ENCODE results near the gene ACD.

DNA sequence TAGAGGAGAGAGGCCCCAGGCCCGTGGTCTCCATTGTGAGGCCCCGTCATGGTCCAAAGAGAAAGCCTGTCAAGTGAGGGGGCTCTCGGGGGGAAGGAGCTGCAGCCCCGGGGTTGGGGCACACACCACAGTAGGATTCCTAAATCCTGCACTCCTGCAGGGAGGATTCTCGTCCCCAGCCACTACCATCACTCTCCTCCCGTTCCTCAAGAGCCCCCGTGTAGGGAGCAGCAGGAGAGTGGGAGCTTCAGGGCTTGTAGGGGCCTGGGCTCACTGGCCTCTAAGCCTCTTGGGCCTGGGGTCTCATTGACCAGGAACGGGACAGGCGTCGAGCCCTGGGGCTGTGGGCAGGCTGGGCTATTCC, 7.4 kb upstream of the ACD start:
- TF ChIP-seq, protein P1, sequence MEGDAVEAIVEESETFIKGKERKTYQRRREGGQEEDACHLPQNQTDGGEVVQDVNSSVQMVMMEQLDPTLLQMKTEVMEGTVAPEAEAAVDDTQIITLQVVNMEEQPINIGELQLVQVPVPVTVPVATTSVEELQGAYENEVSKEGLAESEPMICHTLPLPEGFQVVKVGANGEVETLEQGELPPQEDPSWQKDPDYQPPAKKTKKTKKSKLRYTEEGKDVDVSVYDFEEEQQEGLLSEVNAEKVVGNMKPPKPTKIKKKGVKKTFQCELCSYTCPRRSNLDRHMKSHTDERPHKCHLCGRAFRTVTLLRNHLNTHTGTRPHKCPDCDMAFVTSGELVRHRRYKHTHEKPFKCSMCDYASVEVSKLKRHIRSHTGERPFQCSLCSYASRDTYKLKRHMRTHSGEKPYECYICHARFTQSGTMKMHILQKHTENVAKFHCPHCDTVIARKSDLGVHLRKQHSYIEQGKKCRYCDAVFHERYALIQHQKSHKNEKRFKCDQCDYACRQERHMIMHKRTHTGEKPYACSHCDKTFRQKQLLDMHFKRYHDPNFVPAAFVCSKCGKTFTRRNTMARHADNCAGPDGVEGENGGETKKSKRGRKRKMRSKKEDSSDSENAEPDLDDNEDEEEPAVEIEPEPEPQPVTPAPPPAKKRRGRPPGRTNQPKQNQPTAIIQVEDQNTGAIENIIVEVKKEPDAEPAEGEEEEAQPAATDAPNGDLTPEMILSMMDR (IDR thresholded peaks at IDR 0.05 in 8 of 11, conservative IDR thresholded peaks at IDR 0.05 in 3 of 11), result no peak
- no peak for TF ChIP-seq POLR2AphosphoS5 (IDR thresholded peaks at IDR 0.05)
- TF ChIP-seq POLR2A (IDR thresholded peaks at IDR 0.05), result no peak

All from spleen (tissue), 7 donors.